SH-SY5Y (cell line): ENCODE measurements around the gene IQCN.

Experiments
- GATA2 ChIP-seq: IDR thresholded peaks from 2 replicates; pipeline ENCODE4 v1.6.1; 2011; ENCODE audit warnings: mild to moderate bottlenecking, low read depth, low read length
- GATA3 ChIP-seq: IDR thresholded peaks from 2 replicates; pipeline ENCODE4 v1.6.1; 2011; ENCODE audit warnings: low read depth, mild to moderate bottlenecking, low read length, moderate library complexity

GRCh38 chr19:18290302-18291018 is 16.2 kb upstream of the IQCN start:
- TF ChIP-seq GATA2 (no peak), GATA3 (no peak)
